Measurements from ENCODE around the gene ATPAF1. TPM values are rescaled to one million over a fixed set of nuclear protein-coding genes. Genes with fewer than 3 reads are reported as not detected.

The ATPAF1 gene
- total RNA-seq, 1 donor from 2014 or later = 37.7 TPM

GRCh38 chr1:46649764-46650163 is 18.4 kb downstream of the ATPAF1 start:
- DNase-seq = no peak

DNA sequence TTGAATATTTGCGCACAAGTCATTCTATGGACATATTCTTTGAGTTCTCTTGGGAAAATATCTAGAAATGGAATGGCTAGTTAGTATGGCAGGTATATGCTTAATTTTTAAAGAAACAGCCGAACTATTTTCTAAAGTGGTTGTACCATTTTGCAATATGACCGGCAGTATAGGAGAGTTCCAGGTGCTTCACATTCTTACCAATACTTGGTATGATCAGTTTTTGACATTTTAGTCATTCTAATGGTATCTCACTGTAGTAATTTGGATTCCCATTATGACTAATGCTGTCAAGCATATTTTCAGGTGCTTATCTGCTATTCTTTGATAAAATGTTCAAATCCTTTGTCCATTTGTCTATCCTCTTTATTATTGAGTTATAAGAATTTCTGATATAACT is 20.6 kb downstream of the ATPAF1 start:
- DNase-seq = no peak

DNA sequence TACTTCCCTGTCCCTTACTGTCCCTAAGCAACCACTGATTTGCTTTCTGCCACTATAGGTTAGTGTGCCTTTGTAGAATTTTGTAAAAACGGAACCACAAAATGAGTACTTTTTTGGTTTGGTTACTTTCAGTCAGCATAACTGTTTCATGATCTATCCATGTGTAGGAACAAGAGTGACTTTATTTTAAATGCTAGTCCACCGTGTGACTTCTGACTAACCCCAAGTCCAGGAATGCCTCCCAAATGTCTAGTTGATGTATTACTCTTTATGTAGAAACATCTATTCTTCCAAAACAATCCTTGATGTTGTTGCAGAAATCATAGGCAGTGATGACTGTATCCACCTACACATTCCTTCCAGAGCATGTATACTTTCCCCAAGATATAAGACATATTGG is 21.3 kb downstream of the ATPAF1 start:
- DNase-seq = no peak

GRCh38 chr1:46646331-46646730 is 21.8 kb downstream of the ATPAF1 start:
- no peak for DNase-seq

DNA sequence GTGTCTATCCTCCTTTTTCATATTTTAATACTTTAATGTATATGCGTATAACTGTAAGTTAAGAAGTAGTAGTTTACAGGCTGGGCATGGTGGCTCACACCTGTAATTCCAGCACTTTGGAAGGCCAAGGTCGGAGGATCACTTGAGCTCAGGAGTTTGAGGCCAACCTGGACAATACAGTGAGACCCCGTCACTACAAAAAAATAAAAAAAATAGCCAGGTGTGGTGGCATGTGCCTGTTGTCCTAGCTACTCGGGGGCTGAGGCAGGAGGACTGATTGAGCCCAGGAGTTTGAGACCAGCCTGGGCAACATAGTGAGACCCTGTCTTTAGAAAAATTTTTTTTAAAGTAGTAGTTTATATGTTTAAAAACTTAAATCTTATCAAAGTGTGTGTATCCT is 22.3 kb downstream of the ATPAF1 start:
- no peak for DNase-seq

- DNase-seq = no peak
These were observed 24.8 kb downstream of the ATPAF1 start for GRCh38 chr1:46643368-46643775.

- DNase-seq = no peak
These were observed 26.0 kb downstream of the ATPAF1 start for GRCh38 chr1:46642115-46642680.

GRCh38 chr1:46639547-46639946 is 28.6 kb downstream of the ATPAF1 start:
- no peak for DNase-seq

GRCh38 chr1:46638921-46639320 is 29.2 kb downstream of the ATPAF1 start:
- DNase-seq = no peak

DNA sequence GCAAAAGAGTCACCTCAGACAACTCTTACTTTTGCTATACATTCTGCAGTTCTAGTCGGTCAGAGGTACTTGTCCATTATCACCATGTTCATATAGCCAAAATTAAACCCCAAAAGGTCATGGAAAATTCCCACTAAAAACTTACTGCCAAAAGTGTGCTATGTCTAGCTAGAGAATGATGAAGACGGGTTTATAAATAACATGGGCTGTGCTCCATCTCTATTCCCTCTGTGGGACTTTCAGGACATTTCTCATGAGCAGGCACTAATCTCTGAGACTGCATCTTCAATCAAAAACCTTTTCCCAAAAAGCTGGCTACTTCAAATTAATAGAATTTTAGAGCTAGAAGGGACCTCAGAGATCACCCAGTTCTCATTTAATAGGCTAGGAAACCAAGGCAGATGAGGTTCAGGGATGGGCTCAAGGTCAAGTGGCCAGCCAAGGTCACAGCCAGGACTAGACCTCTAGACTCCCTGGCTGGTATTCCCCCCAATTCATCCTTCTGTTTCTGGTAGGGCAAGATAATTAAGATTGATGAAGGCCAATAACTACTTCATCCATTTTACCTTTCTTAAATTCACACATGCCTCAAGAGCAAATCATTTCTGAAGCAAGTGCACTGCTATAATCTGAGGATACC is 30.6 kb downstream of the ATPAF1 start:
- no peak for DNase-seq

DNA sequence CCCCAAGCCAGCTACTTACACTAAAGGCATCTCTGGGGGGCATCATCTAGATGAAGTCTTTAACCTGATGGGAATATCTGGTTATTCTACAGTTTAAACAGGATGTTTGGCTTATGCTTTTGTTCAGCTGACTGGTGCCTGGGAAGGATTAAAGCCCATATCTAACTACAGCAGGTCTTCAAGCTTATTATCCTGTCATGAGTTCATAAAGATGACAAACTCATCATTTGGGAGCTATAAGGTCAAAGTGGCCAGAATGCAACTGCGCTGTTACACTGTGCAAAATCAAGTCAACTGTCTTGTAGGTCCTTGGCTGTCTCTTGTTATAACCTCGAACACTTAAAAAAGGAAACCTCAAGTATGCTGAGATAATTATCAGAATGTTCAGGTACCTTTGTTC is 33.0 kb downstream of the ATPAF1 start:
- DNase-seq = no peak

DNA sequence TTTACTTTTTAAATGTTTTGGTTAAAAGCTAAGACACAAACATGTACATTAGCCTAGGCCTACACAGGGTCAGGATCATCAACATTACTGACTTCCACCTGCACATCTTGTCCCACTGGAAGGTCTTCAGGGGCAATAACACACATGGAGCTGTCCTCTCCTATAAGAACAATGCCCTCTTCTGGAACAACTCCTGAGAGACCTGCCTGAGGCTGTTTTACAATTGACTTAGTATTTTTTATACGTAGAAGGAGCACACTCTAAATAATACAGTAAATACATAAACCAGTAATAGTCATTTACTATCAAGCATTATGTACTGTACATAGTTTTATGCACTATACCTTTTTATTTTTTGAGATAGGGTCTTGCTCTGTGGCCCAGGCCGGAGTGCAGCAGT is 37.4 kb downstream of the ATPAF1 start:
- no peak for DNase-seq

DNA sequence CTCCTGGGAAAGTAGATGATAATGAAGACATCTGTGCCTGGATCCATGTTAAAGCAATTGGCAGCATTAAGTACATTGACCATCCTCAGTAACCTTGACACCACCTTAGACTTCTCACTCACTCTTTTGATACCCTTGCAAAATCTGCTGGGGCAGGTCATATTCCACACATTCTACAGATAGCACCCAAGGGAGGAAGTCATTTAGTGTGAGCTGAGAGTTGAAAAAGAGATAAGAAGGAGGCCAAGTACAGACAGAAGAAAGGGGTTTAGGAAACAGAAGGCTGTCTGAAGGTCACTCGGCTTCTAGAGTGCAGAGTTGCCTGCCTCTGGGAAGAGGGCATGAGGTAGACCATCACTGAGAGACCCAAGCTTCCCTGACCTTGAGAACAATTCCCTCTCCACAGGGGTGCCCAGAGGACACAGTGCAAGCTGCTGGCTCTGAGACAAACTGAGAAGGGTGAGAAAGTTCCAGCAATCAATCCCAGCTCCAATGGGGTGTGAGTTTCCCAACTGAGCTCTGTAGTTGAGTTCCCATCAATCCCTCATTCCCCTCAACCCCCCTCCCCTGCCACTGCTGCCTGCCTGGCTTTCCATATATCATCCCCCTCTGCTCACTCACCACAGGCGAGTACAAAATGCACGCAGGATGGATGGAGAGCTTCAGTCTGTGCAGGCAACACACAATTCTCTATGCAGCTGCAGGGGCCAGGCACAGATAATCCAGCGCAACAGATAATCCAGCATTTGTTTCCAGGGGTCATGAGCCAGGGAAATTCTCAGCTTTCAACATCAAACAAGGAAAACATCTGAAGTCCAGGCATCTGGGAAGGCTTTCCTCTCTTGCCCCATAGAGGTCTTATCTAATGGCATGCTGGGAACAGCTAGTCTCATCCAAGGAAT is 44.2 kb downstream of the ATPAF1 start:
- no peak for DNase-seq

DNA sequence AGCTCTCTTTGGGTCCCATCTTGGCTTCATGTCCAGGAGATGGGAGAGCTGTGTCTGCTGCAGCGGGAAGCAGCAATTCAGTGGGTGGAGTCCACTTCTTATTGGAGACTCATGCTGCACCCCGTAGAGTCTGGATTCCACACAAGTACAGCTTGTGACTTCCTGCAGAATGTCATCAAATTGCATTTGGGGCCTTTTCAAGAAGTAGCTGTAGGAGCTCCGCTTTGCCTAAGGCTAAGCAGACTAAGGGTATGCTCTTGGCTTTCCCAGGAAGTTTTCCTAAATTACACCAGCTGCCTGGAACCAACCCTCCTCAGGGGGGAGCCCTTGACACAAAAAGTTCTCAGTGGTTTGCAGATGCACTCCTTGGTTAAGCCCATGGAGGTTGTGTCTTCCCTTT is 45.8 kb downstream of the ATPAF1 start:
- DNase-seq = no peak

DNA sequence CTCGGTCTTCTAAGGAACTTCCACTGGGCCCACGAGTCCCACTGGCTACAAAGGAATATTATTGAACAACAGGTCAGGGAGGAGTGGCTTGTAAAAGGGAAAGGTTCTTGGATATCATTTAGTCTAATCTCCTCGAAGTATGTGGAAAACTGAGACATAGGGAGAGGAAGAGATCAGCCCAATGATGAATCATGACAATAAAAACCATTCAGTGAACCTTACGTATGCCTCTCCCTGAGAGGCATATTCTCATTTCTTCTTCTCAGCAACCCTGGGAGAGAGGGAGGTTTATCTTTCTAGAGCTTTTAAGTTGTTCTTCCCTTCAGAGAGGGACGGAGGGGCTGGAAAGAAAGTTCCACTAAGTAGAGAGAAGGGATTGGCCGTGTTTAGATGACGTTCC is 46.2 kb downstream of the ATPAF1 start:
- no peak for DNase-seq

GRCh38 chr1:46619656-46620258 is 48.4 kb downstream of the ATPAF1 start:
- no peak for DNase-seq

DNA sequence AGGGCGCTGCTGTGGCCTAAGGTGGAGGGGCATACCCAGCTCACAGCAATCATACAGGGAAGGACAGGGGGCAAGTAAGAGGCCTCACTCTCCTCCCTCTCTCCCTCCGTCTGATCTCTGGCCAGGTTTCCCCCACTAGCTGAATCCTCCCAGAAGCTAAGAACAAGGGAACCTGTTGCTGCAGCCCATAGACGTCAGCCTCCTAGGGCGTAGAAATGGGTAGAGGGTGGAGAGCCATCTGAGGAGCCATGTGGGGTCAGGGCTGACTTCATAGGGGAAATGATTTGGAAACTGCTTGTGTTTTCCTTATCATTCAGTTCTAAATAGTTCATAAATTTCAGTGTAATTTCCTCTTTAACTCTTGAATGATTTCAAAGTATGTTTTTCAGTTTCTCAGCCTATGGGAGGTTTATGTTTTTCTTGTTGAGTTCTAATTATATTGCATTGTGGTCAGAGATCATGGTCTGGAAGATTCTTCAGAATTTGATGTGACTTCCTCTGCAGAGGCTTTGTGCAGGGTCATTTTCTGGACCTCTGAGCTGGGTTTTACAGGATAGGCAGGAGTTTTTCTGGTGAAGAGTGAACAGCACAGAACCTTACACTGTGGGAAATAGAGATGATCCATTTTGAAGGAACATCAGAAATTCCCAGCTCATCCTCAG is 49.3 kb downstream of the ATPAF1 start:
- DNase-seq = no peak

GRCh38 chr1:46617833-46618232 is 50.3 kb downstream of the ATPAF1 start:
- no peak for DNase-seq

GRCh38 chr1:46617108-46617800 is 50.9 kb downstream of the ATPAF1 start:
- DNase-seq = no peak

- DNase-seq = peak; percentile 67
These were observed 51.7 kb downstream of the ATPAF1 start, which contains the start of gene MOB3C for GRCh38 chr1:46616277-46617107. Gene MOB3C (minus strand): TSS chr1:46616811. CDS start chr1:46613321, 3,490 bp downstream.

DNA sequence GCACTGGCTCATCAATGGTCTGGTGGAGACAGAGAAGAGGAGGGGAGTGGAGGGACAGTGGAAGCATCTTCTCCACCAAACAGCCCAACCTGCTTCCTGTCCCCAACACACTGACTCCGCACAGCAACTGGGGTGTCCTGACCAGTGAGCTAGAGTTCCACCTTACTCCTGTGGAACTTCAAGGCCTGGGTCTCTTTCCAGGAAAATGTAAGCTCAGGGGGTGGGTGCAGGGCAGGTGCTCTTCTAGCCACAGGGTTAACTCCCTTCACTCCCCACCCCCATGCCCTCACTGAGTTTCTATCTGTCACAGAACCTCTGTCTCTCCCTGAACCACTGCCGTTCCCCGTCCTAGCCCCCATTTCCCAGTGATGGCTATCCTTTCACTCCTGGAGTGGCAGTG is 52.4 kb downstream of the ATPAF1 start:
- DNase-seq = no peak

Data from occipital lobe (tissue), 2 donors.